ENCODE measurements around the gene PLCB1. TPM values are rescaled to one million over a fixed set of nuclear protein-coding genes. Genes with fewer than 3 reads are reported as not detected.
A peak's percentile ranks its signal among the peaks of the same experiment; 100 is the strongest.

The PLCB1 gene
- total and polyA plus RNA-seq, 4 donors = 1.6 to 43.8 (median 6.1) TPM

DNA sequence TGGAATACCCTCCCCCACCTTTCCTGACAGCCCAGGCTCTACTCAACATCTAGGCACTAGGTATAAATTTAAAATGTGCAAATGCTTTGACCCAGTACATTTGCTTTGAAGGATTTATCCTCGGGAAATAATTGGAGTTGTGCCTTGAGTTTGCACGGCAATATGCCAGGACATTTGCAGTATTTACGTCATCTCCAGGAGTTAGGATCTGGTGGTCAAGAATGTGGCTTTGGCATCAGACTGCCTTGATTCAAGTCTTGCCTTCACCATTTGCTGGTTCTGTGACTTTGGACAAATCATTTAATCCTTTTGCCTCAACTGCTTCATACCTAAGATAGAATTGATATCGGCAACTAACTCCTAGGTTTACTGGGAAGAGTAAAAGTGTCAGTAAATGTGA, 169.6 kb downstream of the PLCB1 start:
- Histone ChIP-seq H3K9ac (ENCODE audit: insufficient read depth in 1 of 2, low read length in 2 of 2) (no peak overlapping the region), H3K27ac (ENCODE audit: low read depth in 1 of 2, low read length in 1 of 2) (no peak overlapping the region), H3K4me3 (no peak overlapping the region), H3K9me3 (ENCODE audit: control insufficient read depth in 4 of 4, insufficient read depth in 3 of 4, low read length in 3 of 4) (peaks cover 0 to 2% (median 0%) of the 10 kb centered on the region in 4 donors), H3K36me3 (ENCODE audit: control insufficient read depth in 4 of 4, insufficient read depth in 4 of 4, low read length in 4 of 4) (no peaks in the 10 kb centered on the region), H3K4me1 (ENCODE audit: control insufficient read depth in 5 of 5, insufficient read depth in 5 of 5, low read length in 5 of 5) (peaks cover 0 to 4% (median 0%) of the 10 kb centered on the region in 5 donors), H3K27me3 (ENCODE audit: control insufficient read depth in 3 of 3, insufficient read depth in 3 of 3, low read length in 2 of 3) (no peaks in the 10 kb centered on the region)
- WGBS, 2 donors = 90 to 94% methylated on average over 4 of the region's 4 CpGs
- no peak for ATAC-seq (ENCODE audit: insufficient read depth, low FRiP score)
- no peak for DNase-seq
- TF ChIP-seq, protein P1, sequence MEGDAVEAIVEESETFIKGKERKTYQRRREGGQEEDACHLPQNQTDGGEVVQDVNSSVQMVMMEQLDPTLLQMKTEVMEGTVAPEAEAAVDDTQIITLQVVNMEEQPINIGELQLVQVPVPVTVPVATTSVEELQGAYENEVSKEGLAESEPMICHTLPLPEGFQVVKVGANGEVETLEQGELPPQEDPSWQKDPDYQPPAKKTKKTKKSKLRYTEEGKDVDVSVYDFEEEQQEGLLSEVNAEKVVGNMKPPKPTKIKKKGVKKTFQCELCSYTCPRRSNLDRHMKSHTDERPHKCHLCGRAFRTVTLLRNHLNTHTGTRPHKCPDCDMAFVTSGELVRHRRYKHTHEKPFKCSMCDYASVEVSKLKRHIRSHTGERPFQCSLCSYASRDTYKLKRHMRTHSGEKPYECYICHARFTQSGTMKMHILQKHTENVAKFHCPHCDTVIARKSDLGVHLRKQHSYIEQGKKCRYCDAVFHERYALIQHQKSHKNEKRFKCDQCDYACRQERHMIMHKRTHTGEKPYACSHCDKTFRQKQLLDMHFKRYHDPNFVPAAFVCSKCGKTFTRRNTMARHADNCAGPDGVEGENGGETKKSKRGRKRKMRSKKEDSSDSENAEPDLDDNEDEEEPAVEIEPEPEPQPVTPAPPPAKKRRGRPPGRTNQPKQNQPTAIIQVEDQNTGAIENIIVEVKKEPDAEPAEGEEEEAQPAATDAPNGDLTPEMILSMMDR (IDR thresholded peaks at IDR 0.05; ENCODE audit: control extremely low read depth, extremely low read depth) = no peak

DNA sequence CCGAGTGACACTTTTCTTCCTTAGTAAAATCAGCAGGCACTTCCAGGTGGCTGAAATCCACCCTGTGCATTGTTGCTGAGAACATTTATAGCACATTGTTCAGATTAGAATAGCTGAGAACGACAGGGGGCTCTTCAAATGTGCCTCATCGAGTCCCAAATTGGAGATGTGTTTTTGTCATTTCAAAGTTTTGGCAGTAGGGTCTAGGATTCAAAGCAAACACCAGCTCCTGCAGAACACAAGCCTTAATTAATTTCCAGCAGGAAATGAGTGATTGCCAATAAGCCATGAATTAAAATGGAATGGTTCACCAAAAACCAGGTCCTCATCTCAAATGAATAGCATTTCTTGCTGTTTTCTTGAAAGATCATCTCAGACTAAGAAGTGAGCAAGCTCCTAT, 171.6 kb downstream of the PLCB1 start:
- Histone ChIP-seq H3K36me3 (ENCODE audit: control insufficient read depth in 4 of 4, insufficient read depth in 4 of 4, low read length in 4 of 4) (no peaks in the 10 kb centered on the region), H3K9ac (ENCODE audit: insufficient read depth in 1 of 2, low read length in 2 of 2) (no peak overlapping the region), H3K27me3 (ENCODE audit: control insufficient read depth in 3 of 3, insufficient read depth in 3 of 3, low read length in 2 of 3) (no peaks in the 10 kb centered on the region), H3K4me3 (no peak overlapping the region), H3K4me1 (ENCODE audit: control insufficient read depth in 5 of 5, insufficient read depth in 5 of 5, low read length in 5 of 5) (peaks cover 0 to 6% (median 0%) of the 10 kb centered on the region in 5 donors), H3K27ac (ENCODE audit: low read depth in 1 of 2, low read length in 1 of 2) (no peak overlapping the region), H3K9me3 (ENCODE audit: control insufficient read depth in 4 of 4, insufficient read depth in 3 of 4, low read length in 3 of 4) (peaks cover 0 to 2% (median 0%) of the 10 kb centered on the region in 4 donors)
- ATAC-seq (ENCODE audit: insufficient read depth, low FRiP score) (no peak), DNase-seq (no peak)
- 66 to 77% methylated on average over 3 of the region's 3 CpGs for WGBS, 2 donors
- TF ChIP-seq, protein P1 (IDR thresholded peaks at IDR 0.05; ENCODE audit: control extremely low read depth, extremely low read depth) = no peak

DNA sequence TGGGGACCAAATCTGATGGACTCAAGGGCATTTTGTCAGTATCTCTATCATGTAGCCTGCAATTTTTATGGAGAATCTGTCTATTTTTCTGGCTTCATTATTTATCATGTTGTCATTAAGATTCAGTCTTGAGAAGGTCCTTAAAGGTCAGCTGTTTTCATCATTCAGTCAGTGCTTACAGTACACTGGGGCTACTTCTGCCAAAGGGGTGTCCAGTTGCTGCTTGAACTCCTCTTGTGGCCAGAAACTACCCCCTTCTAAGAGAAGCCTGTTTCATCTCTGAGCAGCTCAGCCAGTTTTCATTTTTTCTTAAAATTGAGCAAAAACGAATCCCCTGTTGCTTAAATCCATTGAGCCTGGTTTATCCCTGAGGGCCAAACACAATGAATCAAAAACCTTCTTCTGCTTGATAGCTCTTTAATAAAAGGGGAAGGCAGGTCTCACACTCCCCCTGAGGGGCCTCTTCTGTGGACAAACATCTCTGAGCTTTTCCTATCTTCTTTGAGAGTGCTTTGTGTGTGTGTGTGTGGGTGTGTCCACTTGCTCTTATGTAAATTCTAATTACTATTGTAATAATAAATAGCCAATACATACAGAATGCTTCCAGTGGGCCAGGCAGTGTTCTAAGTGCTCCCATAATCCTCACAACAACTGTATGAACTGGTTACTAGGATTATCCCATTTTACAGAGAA, 172.2 kb downstream of the PLCB1 start:
- peaks cover 0 to 2% (median 0%) of the 10 kb centered on the region in 4 donors for H3K9me3 ChIP-seq (ENCODE audit: control insufficient read depth in 4 of 4, insufficient read depth in 3 of 4, low read length in 3 of 4)
- 45 to 62% methylated on average over 1 of the region's 1 CpG for WGBS, 2 donors
- peaks cover 0 to 6% (median 0%) of the 10 kb centered on the region in 5 donors for H3K4me1 ChIP-seq (ENCODE audit: control insufficient read depth in 5 of 5, insufficient read depth in 5 of 5, low read length in 5 of 5)
- no peaks in the 10 kb centered on the region for H3K36me3 ChIP-seq (ENCODE audit: control insufficient read depth in 4 of 4, insufficient read depth in 4 of 4, low read length in 4 of 4)
- DNase-seq (peak in 1 of 3 donors; percentile 7), ATAC-seq (ENCODE audit: insufficient read depth, low FRiP score) (no peak)
- no peaks in the 10 kb centered on the region for H3K27me3 ChIP-seq (ENCODE audit: control insufficient read depth in 3 of 3, insufficient read depth in 3 of 3, low read length in 2 of 3)
- no peak overlapping the region for H3K27ac ChIP-seq (ENCODE audit: low read depth in 1 of 2, low read length in 1 of 2)
- TF ChIP-seq, protein P1 (IDR thresholded peaks at IDR 0.05; ENCODE audit: control extremely low read depth, extremely low read depth) = no peak
- H3K4me3 ChIP-seq = no peak overlapping the region
- H3K9ac ChIP-seq (ENCODE audit: insufficient read depth in 1 of 2, low read length in 2 of 2) = no peak overlapping the region
